Astrocyte (in vitro differentiated cells and primary cell): ENCODE results near the gene SLC4A2. TPM values are rescaled to one million over a fixed set of nuclear protein-coding genes. Genes with fewer than 3 reads are reported as not detected.

ENCODE experiments used
- DNase-seq: peaks from one replicate; pipeline ENCODE4 v3.0.0-alpha.2; 2010; ENCODE audit warnings: low read depth
- FAIRE-seq: peaks from 2 replicates; lab custom pipeline; 2011; peaks lifted over from hg19 to GRCh38; lab: Jason Lieb, UNC
- H2AFZ ChIP-seq: 2 replicates; pipeline ENCODE4 v1.6.0; 2012; ENCODE audit warnings: low read depth, low read length, inconsistent platforms
- H3K27ac ChIP-seq: 2 replicates; pipeline ENCODE4 v1.5.1; 2011; ENCODE audit warnings: low read depth, low read length, inconsistent platforms
- H3K27me3 ChIP-seq: 2 replicates; pipeline ENCODE4 v1.6.0; 2011; ENCODE audit warnings: low read length, inconsistent platforms; ENCODE audit not compliant: insufficient read depth
- H3K36me3 ChIP-seq: 2 replicates; pipeline ENCODE4 v1.5.1; 2011; ENCODE audit warnings: low read length, inconsistent platforms; ENCODE audit not compliant: insufficient read depth
- H3K4me1 ChIP-seq: 2 replicates; pipeline ENCODE4 v1.5.1; 2011; ENCODE audit warnings: low read length, inconsistent platforms; ENCODE audit not compliant: insufficient read depth
- H3K4me2 ChIP-seq: 2 replicates; pipeline ENCODE4 v1.6.0; 2012; ENCODE audit warnings: low read length, inconsistent platforms
- H3K4me3 ChIP-seq: 2 replicates; pipeline ENCODE4 v1.5.1; 2011; ENCODE audit warnings: low read depth, mild to moderate bottlenecking, low read length, inconsistent platforms; ENCODE audit not compliant: insufficient read depth
- H3K79me2 ChIP-seq: 2 replicates; pipeline ENCODE4 v1.6.0; 2012; ENCODE audit warnings: mild to moderate bottlenecking, low read length, inconsistent platforms; ENCODE audit not compliant: insufficient read depth
- H3K9ac ChIP-seq: 2 replicates; pipeline ENCODE4 v1.6.0; 2012; ENCODE audit warnings: mild to moderate bottlenecking, low read length, inconsistent platforms
- H3K9me3 ChIP-seq: 2 replicates; pipeline ENCODE4 v1.5.1; 2012; ENCODE audit warnings: low read depth, mild to moderate bottlenecking, low read length, inconsistent platforms; ENCODE audit not compliant: insufficient read depth
- H4K20me1 ChIP-seq: 2 replicates; pipeline ENCODE4 v1.6.0; 2012; ENCODE audit warnings: low read length, inconsistent platforms; ENCODE audit not compliant: insufficient read depth
- H3K27ac Mint-ChIP-seq: one replicate; pipeline ENCODE4 v1.8.0; 2021; ENCODE audit warnings: mild to moderate bottlenecking, mixed read lengths; ENCODE audit not compliant: unreplicated experiment
- H3K27me3 Mint-ChIP-seq: one replicate; pipeline ENCODE4 v1.8.0; 2021; ENCODE audit warnings: low read depth, mixed read lengths; ENCODE audit not compliant: unreplicated experiment
- H3K36me3 Mint-ChIP-seq: one replicate; pipeline ENCODE4 v1.8.0; 2021; ENCODE audit warnings: low read depth, mixed read lengths; ENCODE audit not compliant: unreplicated experiment
- H3K4me1 Mint-ChIP-seq: one replicate; pipeline ENCODE4 v1.8.0; 2021; ENCODE audit warnings: low read depth, mixed read lengths; ENCODE audit not compliant: unreplicated experiment
- H3K4me3 Mint-ChIP-seq: one replicate; pipeline ENCODE4 v1.8.0; 2021; ENCODE audit warnings: mild to moderate bottlenecking, moderate library complexity, mixed read lengths; ENCODE audit not compliant: unreplicated experiment
- H3K9me3 Mint-ChIP-seq: one replicate; pipeline ENCODE4 v1.8.0; 2021; ENCODE audit warnings: mild to moderate bottlenecking, mixed read lengths; ENCODE audit not compliant: unreplicated experiment
- EZH2 ChIP-seq: IDR thresholded peaks from 2 replicates; pipeline ENCODE4 v1.6.1; 2012; ENCODE audit warnings: mild to moderate bottlenecking, low read length, inconsistent platforms; ENCODE audit not compliant: insufficient read depth
- total RNA-seq: library from RNA; stranded (reverse); gene quantifications from 2 replicates; pipeline ENCODE4 v1.2.1, GENCODE V29; 2021
- TF ChIP-seq, protein P1 (sequence below): IDR thresholded peaks from 2 replicates; pipeline ENCODE4 v1.5.1; 2011; ENCODE audit warnings: low read depth, mild to moderate bottlenecking, inconsistent platforms, low read length, moderate library complexity; ENCODE audit not compliant: insufficient read depth

Gene SLC4A2
- total RNA-seq, 1 donor from 2014 or later: 302 TPM

DNA sequence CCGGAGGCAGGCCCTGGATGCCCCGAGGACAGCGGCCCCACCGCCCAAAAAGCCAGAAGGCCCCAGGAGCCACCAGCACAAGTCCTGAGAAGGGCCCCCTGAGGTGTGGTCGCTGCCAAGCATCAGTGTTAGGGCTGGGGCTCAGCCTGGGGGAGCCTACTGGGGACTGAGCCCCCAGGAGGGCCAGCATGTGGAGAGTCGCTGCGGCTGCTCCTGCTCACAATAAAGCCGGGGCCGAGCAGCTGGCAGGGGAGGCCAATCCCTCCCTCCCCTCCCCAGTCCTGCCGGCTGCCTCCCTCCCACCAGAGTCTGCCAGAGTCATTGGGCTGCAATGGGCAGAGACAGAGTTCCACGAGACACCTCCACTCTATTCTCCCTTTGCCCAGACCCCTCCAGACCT lies 14.1 kb upstream of the SLC4A2 start:
- no peaks in the 10 kb centered on the region for H3K79me2 ChIP-seq
- peaks cover 6% of the 10 kb centered on the region for H3K27me3 Mint-ChIP-seq
- H3K27ac ChIP-seq: no peak overlapping the region
- no peak overlapping the region for H3K4me3 Mint-ChIP-seq
- H3K36me3 Mint-ChIP-seq: peaks cover 8% of the 10 kb centered on the region
- H3K27ac Mint-ChIP-seq: no peak overlapping the region
- DNase-seq (no peak), FAIRE-seq (no peak)
- H3K4me3 ChIP-seq: no peak overlapping the region
- no peaks in the 10 kb centered on the region for H3K36me3 ChIP-seq
- no peaks in the 10 kb centered on the region for H3K9me3 Mint-ChIP-seq
- TF ChIP-seq, protein P1, sequence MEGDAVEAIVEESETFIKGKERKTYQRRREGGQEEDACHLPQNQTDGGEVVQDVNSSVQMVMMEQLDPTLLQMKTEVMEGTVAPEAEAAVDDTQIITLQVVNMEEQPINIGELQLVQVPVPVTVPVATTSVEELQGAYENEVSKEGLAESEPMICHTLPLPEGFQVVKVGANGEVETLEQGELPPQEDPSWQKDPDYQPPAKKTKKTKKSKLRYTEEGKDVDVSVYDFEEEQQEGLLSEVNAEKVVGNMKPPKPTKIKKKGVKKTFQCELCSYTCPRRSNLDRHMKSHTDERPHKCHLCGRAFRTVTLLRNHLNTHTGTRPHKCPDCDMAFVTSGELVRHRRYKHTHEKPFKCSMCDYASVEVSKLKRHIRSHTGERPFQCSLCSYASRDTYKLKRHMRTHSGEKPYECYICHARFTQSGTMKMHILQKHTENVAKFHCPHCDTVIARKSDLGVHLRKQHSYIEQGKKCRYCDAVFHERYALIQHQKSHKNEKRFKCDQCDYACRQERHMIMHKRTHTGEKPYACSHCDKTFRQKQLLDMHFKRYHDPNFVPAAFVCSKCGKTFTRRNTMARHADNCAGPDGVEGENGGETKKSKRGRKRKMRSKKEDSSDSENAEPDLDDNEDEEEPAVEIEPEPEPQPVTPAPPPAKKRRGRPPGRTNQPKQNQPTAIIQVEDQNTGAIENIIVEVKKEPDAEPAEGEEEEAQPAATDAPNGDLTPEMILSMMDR: no peak
- no peak for TF ChIP-seq EZH2
- H3K4me1 ChIP-seq: peaks cover 8% of the 10 kb centered on the region
- H3K4me2 ChIP-seq: no peak overlapping the region
- peaks cover 6% of the 10 kb centered on the region for H4K20me1 ChIP-seq
- peaks cover 4% of the 10 kb centered on the region for H3K27me3 ChIP-seq
- no peaks in the 10 kb centered on the region for H3K9me3 ChIP-seq
- no peak overlapping the region for H3K9ac ChIP-seq
- H3K4me1 Mint-ChIP-seq: peaks cover 14% of the 10 kb centered on the region
- H2AFZ ChIP-seq: no peak overlapping the region

DNA sequence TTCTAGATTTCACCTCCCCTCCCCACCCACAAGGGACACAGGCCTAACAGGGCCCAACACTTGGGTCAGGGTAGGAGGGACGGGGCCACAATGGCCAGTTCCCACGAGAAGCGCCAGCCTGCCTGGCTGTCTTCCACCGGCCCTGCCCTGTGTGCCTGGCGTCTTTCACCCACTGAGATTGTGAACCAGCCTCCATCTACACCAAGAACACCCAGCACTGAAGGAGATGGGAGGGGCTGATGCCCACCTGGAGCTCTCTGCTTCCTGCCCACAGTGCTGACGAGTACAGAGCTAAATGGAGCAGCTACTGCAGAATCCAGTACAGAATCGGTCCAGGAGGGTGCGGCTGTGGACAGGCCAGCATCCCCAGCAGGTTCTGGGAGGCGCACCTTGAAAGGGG lies 13.4 kb upstream of the SLC4A2 start:
- peaks cover 11% of the 10 kb centered on the region for H3K4me1 ChIP-seq
- peaks cover 12% of the 10 kb centered on the region for H3K4me1 Mint-ChIP-seq
- H3K9ac ChIP-seq: no peak overlapping the region
- DNase-seq (no peak), FAIRE-seq (no peak)
- H3K79me2 ChIP-seq: no peaks in the 10 kb centered on the region
- no peaks in the 10 kb centered on the region for H3K36me3 ChIP-seq
- H3K27ac ChIP-seq: no peak overlapping the region
- peaks cover 8% of the 10 kb centered on the region for H3K27me3 Mint-ChIP-seq
- no peak overlapping the region for H2AFZ ChIP-seq
- no peak overlapping the region for H3K4me3 Mint-ChIP-seq
- H4K20me1 ChIP-seq: peaks cover 7% of the 10 kb centered on the region
- no peaks in the 10 kb centered on the region for H3K9me3 ChIP-seq
- H3K4me2 ChIP-seq: no peak overlapping the region
- no peak for TF ChIP-seq EZH2
- TF ChIP-seq, protein P1: no peak
- no peaks in the 10 kb centered on the region for H3K9me3 Mint-ChIP-seq
- H3K4me3 ChIP-seq: no peak overlapping the region
- peaks cover 5% of the 10 kb centered on the region for H3K27me3 ChIP-seq
- H3K27ac Mint-ChIP-seq: no peak overlapping the region
- H3K36me3 Mint-ChIP-seq: peaks cover 8% of the 10 kb centered on the region
